HepG2 (cell line): ENCODE measurements around the gene HS6ST1. TPM values are rescaled to one million over a fixed set of nuclear protein-coding genes. Genes with fewer than 3 reads are reported as not detected.

Source experiments
- ATAC-seq: fragments of 200-7000 bp; cut with Tn5 transposase; 3 replicates; pipeline ENCODE4 v1.9.1; 2020; ENCODE audit warnings: mild to moderate bottlenecking, moderate library complexity
- BruUV-seq: library from RNA; stranded (reverse); fragments of 400-500 nt; replicated peaks from 2 replicates; lab custom pipeline; 2021; lab: Mats Ljungman, UMichigan
- CTCF ChIA-PET: fragments of 300-600 bp; formaldehyde crosslinking; extraction: SDS; loops from one replicate; lab custom pipeline; 2021; ENCODE audit warnings: low total read pairs, inconsistent platforms, low intra/inter-chr PET ratio; lab: Yijun Ruan, JAX
- POLR2A ChIA-PET: fragments of 350-600 bp; sonication (Branson Sonifier 250); formaldehyde crosslinking; loops from one replicate; lab custom pipeline; 2020; ENCODE audit warnings: antibody characterized with exemption, inconsistent platforms; lab: Yijun Ruan, JAX
- DNase-seq: peaks from one replicate; pipeline ENCODE4 v3.0.0-alpha.2; 2015; ENCODE audit warnings: low spot score
- FAIRE-seq: peaks from 3 replicates; lab custom pipeline; 2011; peaks lifted over from hg19 to GRCh38; lab: Jason Lieb, UNC
- H2AFZ ChIP-seq: one replicate; pipeline ENCODE4 v1.6.1; 2011; ENCODE audit warnings: low read length, inconsistent platforms
- H3K27ac ChIP-seq: fragments of 300-600 bp; 3 replicates; pipeline ENCODE4 v1.8.0; 2011; ENCODE audit warnings: mixed run types, mild to moderate bottlenecking, mixed read lengths, low read length, inconsistent platforms; ENCODE audit not compliant: insufficient read depth; ENCODE audit errors: extremely low read length
- H3K27me3 ChIP-seq, 2 experiments: fragments of 200-600 bp in 1 of 2; 2 replicates in 1 of 2; 3 replicates in 1 of 2; pipeline versions ENCODE4 v1.6.0 to v1.8.0; 2011; ENCODE audit warnings: low read length in 2 of 2, mild to moderate bottlenecking in 2 of 2, moderate library complexity in 2 of 2, inconsistent platforms in 1 of 2; ENCODE audit not compliant: insufficient read depth in 2 of 2, control insufficient read depth in 1 of 2
- H3K36me3 ChIP-seq, 2 experiments: fragments of 200-600 bp in 1 of 2; replicated peaks in 1 of 2; 2 replicates in 1 of 2; 3 replicates in 1 of 2; pipeline versions ENCODE4 v1.5.1 to v1.8.0; 2011; ENCODE audit warnings: low read length in 2 of 2, inconsistent platforms in 1 of 2; ENCODE audit not compliant: insufficient read depth in 2 of 2, control insufficient read depth in 1 of 2
- H3K4me1 ChIP-seq: 2 replicates; pipeline ENCODE4 v1.5.1; 2012; ENCODE audit warnings: low read length, inconsistent platforms; ENCODE audit not compliant: insufficient read depth
- H3K4me2 ChIP-seq: 2 replicates; pipeline ENCODE4 v1.6.0; 2011; ENCODE audit warnings: low read depth, low read length, inconsistent platforms
- H3K4me3 ChIP-seq, 3 experiments: fragments of 200-600 bp in 1 of 3; sonication (generic), shearing (Covaris generic) in 1 of 3; replicated peaks in 1 of 3; 2 replicates each; pipeline ENCODE4 v1.5.1; 2011 to 2016; ENCODE audit warnings: low read length in 3 of 3, inconsistent platforms in 2 of 3, low read depth in 2 of 3, mild to moderate bottlenecking in 2 of 3, control low read depth in 1 of 3, mixed read lengths in 1 of 3; ENCODE audit not compliant: insufficient read depth in 1 of 3
- H3K79me2 ChIP-seq: one replicate; pipeline ENCODE4 v1.6.1; 2011; ENCODE audit warnings: low read length, inconsistent platforms; ENCODE audit not compliant: insufficient read depth
- H3K9ac ChIP-seq: 2 replicates; pipeline ENCODE4 v1.6.0; 2011; ENCODE audit warnings: mild to moderate bottlenecking, low read depth, low read length, inconsistent platforms; ENCODE audit not compliant: insufficient read depth
- H3K9me3 ChIP-seq: 2 replicates; pipeline ENCODE4 v1.5.1; 2012; ENCODE audit warnings: mild to moderate bottlenecking, low read length
- H4K20me1 ChIP-seq: 2 replicates; pipeline ENCODE4 v1.6.0; 2011; ENCODE audit warnings: inconsistent platforms, mild to moderate bottlenecking, low read length, moderate library complexity; ENCODE audit not compliant: insufficient read depth
- CENPX ChIP-seq: sonication (generic); formaldehyde crosslinking; IDR thresholded peaks from 2 replicates; pipeline ENCODE4 v1.9.0; 2021; ENCODE audit warnings: mild to moderate bottlenecking, missing genetic modification reagents, moderate library complexity
- RBAK ChIP-seq: sonication (generic); formaldehyde crosslinking; IDR thresholded peaks from 2 replicates; pipeline ENCODE4 v1.5.1; 2020; ENCODE audit warnings: mild to moderate bottlenecking, missing genetic modification reagents
- STAG1 ChIP-seq: sonication (generic); formaldehyde crosslinking; IDR thresholded peaks from 2 replicates; pipeline ENCODE4 v1.4.0; 2020; ENCODE audit warnings: missing genetic modification reagents
- ZNF383 ChIP-seq: sonication (generic); formaldehyde crosslinking; IDR thresholded peaks from 2 replicates; pipeline ENCODE4 v1.4.0; 2020; ENCODE audit warnings: missing genetic modification reagents, mild to moderate bottlenecking, borderline replicate concordance
- ZNF7 ChIP-seq: IDR thresholded peaks from 2 replicates; pipeline ENCODE4 v1.6.1; 2016; ENCODE audit warnings: missing biosample characterization, missing genetic modification reagents
- WGBS: methylation state at CpG from one replicate; pipeline ENCODE4 v1.1.6; 2017; ENCODE audit warnings: low lambda C conversion rate; 5-methylcytosine and 5-hydroxymethylcytosine counted together
- in situ Hi-C: cut with HindIII; loops from 2 replicates; pipeline ENCODE4 v1.10.0; 2017; ENCODE audit warnings: low pct_unique_long_range_greater_than_20kb; ENCODE audit not compliant: extremely low pct_ligation_motif_present
- intact Hi-C: fragments of 100-400 bp; cut with micrococcal nuclease; formaldehyde crosslinking; loops from one replicate; pipeline ENCODE4 v1.10.0; 2022; ENCODE audit not compliant: unreplicated experiment
- polyA plus RNA-seq, 8 experiments: library from polyadenylated mRNA; depleted of rRNA in 3 of 8; stranded (reverse) in 7 of 8; unstranded in 1 of 8; fragments of >200 nt; fragmentation: Illumina TruSeq in 4 of 8; extraction: Trizol in 4 of 8; gene quantifications; 2 replicates each; pipeline versions ENCODE4 v1.2.1 to v1.2.3, GENCODE V29; 2011 to 2016; ENCODE audit warnings: low read depth in 4 of 8, missing spikeins in 1 of 8, mixed read lengths in 1 of 8; ENCODE audit not compliant: insufficient read depth in 1 of 8
- total RNA-seq, 5 experiments: library from RNA; depleted of rRNA; stranded (reverse); fragments of >200 nt; fragmentation: Illumina TruSeq; extraction: Trizol; gene quantifications; 2 replicates each; pipeline ENCODE4 v1.2.3, GENCODE V29; 2016; ENCODE audit warnings: low read depth in 1 of 5

HS6ST1 gene
- total and polyA plus RNA-seq, 2 of the 13 experiments (the other 11 are each of a cell fraction or from before 2014, with no cell fraction given) = 34.5 to 84.6 TPM

DNA sequence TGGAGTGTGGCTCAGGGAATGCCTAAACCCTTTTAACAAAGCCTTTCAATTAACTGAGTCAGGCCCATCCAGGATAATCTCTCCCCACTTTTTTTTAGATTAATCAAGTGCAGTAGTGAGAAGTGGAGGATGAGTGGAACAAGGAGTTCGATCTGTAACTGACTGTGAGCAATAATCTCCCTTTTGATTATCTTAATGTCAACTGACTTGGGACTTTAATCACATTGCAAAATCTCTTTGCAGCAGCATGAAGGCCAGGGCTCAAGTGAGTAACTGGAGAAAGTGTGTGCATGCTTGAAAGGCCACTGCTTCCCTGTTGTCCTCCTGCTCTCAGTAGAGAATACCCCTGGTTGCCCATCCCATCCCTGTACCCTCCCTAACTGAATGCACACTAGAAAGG is 32.1 kb upstream of the HS6ST1 start:
- in situ Hi-C loops = no loop called here
- POLR2A ChIA-PET = interaction anchor here (0.7 kb wide), 1 partner anchor 115 kb away, joined by 3 read pairs; no protein-coding TSS in a partner anchor

DNA sequence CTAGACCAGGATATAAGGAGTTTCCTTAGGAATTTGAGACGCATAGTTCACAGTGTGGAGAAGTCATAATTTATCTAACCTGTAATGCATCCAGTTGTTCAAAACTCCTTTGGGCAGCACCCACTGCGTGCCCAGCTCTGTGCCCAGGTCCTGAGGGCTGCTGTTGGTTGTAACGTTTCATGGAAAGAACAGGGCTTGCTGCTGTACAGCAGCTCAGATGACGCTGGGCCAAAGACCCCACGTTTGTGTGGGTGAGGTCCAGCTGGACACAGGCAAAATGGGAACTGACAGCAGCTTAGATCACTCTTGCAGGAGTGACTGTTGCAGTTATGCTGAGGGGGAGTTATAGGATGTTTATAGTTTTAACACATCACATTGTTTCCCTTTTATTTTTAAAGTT is 30.0 kb upstream of the HS6ST1 start:
- no peak overlapping the region for H3K4me3 ChIP-seq
- H4K20me1 ChIP-seq = no peaks in the 10 kb centered on the region
- H3K9me3 ChIP-seq = peaks cover 6% of the 10 kb centered on the region
- in situ Hi-C loops = no loop called here
- WGBS = 75% methylated on average over 5 of the region's 5 CpGs
- intact Hi-C loops = no loop called here
- H3K27me3 ChIP-seq = no peaks in the 10 kb centered on the region; a peak in 1 of 5 replicates
- CTCF ChIA-PET = no interaction called here
- ATAC-seq (no peak), DNase-seq (no peak), FAIRE-seq (no peak)
- no peak overlapping the region for H3K4me2 ChIP-seq
- H3K4me1 ChIP-seq = peaks cover 9% of the 10 kb centered on the region; the same call in 1 of the 2 replicates
- H3K27ac ChIP-seq = no peak overlapping the region
- no peaks in the 10 kb centered on the region for H3K79me2 ChIP-seq
- POLR2A ChIA-PET = no interaction called here
- H3K36me3 ChIP-seq = no peaks in the 10 kb centered on the region
- H3K9ac ChIP-seq = no peak overlapping the region
- no peak for TF ChIP-seq RBAK (CRISPR knock-in tag)
- no peak for TF ChIP-seq STAG1 (CRISPR knock-in tag)
- no TSS peak for BruUV-seq
- no peak overlapping the region for H2AFZ ChIP-seq

More for the DNA sequence above, 32.1 kb upstream of the HS6ST1 start:
- WGBS = 46% methylated on average over 1 of the region's 1 CpG
- H3K79me2 ChIP-seq = no peaks in the 10 kb centered on the region
- no peaks in the 10 kb centered on the region for H4K20me1 ChIP-seq
- no peak for ATAC-seq
- CTCF ChIA-PET = no interaction called here
- intact Hi-C loops = no loop called here
- H3K9me3 ChIP-seq = peaks cover 6% of the 10 kb centered on the region
- TF ChIP-seq ZNF383 (CRISPR knock-in tag) (no peak), ZNF7 (CRISPR knock-in tag) (0 out of 2 replicates have a peak, but pooled peaks have one; percentile 19), CENPX (CRISPR knock-in tag) (no peak)
- H2AFZ ChIP-seq = no peak overlapping the region
- H3K4me2 ChIP-seq = no peak overlapping the region
- no peak for DNase-seq
- no peak overlapping the region for H3K4me3 ChIP-seq
- no peak overlapping the region for H3K9ac ChIP-seq
- no peak overlapping the region for H3K27ac ChIP-seq
- BruUV-seq = no TSS peak
- peaks cover 9% of the 10 kb centered on the region; the same call in 1 of the 2 replicates for H3K4me1 ChIP-seq
- FAIRE-seq = no peak
- no peaks in the 10 kb centered on the region; a peak in 1 of 5 replicates for H3K27me3 ChIP-seq
- no peaks in the 10 kb centered on the region for H3K36me3 ChIP-seq
